ENCODE results near the gene MRAP. TPM values are rescaled to one million over a fixed set of nuclear protein-coding genes. Genes with fewer than 3 reads are reported as not detected.

The MRAP gene
- total and polyA plus RNA-seq, 10 of the 15 experiments (the other 5 are each of a cell fraction or from before 2014, with no cell fraction given): 0.34 to 1.2 TPM; not detected in 8

GRCh38 chr21:32329331-32329730, 30.7 kb downstream of the MRAP start:
- ATAC-seq: no peak
- H3K9ac ChIP-seq (ENCODE audit: control insufficient read depth, insufficient read depth, low read length): no peak overlapping the region
- TF ChIP-seq CHD1 (IDR thresholded peaks at IDR 0.05; ENCODE audit: low read depth, low read length) (no peak), LARP7 (IDR thresholded peaks at IDR 0.05) (no peak), RELB (IDR thresholded peaks at IDR 0.05; ENCODE audit: low read depth) (no peak), ZZZ3 (IDR thresholded peaks at IDR 0.05; ENCODE audit: control insufficient read depth, insufficient read length, low read depth) (no peak), STAT3 (IDR thresholded peaks at IDR 0.05; ENCODE audit: low read depth, low read length) (no peak), MEF2A (IDR thresholded peaks at IDR 0.05; ENCODE audit: insufficient read depth, low read depth, low read length) (no peak), POLR2AphosphoS5 (IDR thresholded peaks at IDR 0.05; ENCODE audit: low read length) (no peak), SKIL (IDR thresholded peaks at IDR 0.05; ENCODE audit: low read depth, poor library complexity, severe bottlenecking) (no peak), TAF1 (IDR thresholded peaks at IDR 0.05; ENCODE audit: borderline replicate concordance, low read depth, low read length) (no peak), ATF2 (IDR thresholded peaks at IDR 0.05; ENCODE audit: low read length) (no peak), ZNF274 (IDR thresholded peaks at IDR 0.05; ENCODE audit: insufficient read depth, insufficient read length) (no peak)
- no peaks in the 10 kb centered on the region for H3K4me1 ChIP-seq (ENCODE audit: control insufficient read depth, insufficient read depth, low read length)
- no peaks in the 10 kb centered on the region for H4K20me1 ChIP-seq (ENCODE audit: control insufficient read depth, insufficient read depth)
- POLR2A ChIA-PET: no interaction called here
- no peak overlapping the region for H2AFZ ChIP-seq (ENCODE audit: control insufficient read depth, low read depth, low read length)
- CTCF ChIA-PET: no interaction called here
- in situ Hi-C loops (cut with MboI): no loop called here
- H3K27ac ChIP-seq (ENCODE audit: control insufficient read depth, insufficient read depth): no peak overlapping the region
- SMC1A ChIA-PET (ENCODE audit: uncharacterized antibody, unreplicated experiment): no interaction called here
- no peak overlapping the region for H3K4me2 ChIP-seq (ENCODE audit: control insufficient read depth, insufficient read depth)
- peaks cover 5% of the 10 kb centered on the region for H3K9me3 ChIP-seq (replicated peaks; ENCODE audit: control insufficient read depth, insufficient read depth, low read length)
- no peak for DNase-seq (ENCODE audit: low read depth, low spot score)
- FAIRE-seq: no peak
- H3K4me3 ChIP-seq: no peak overlapping the region
- no peaks in the 10 kb centered on the region for H3K27me3 ChIP-seq (replicated peaks in 1 of 2; ENCODE audit: control insufficient read depth in 2 of 2, insufficient read depth in 2 of 2, low read length in 1 of 2)
- H3K79me2 ChIP-seq (ENCODE audit: control insufficient read depth, insufficient read depth, low read length): no peaks in the 10 kb centered on the region
- no TSS peak for BruUV-seq (replicated peaks)
- H3K36me3 ChIP-seq (ENCODE audit: control insufficient read depth in 2 of 2, insufficient read depth in 2 of 2, low read length in 1 of 2): peaks cover 24 to 32% of the 10 kb centered on the region in 2 experiments
- WGBS (ENCODE audit: insufficient coverage, insufficient replicate concordance, low lambda C conversion rate, missing lambda C conversion rate): 74% methylated on average over 2 of the region's 2 CpGs
- RAD21 ChIA-PET (ENCODE audit: unreplicated experiment): no interaction called here
- intact Hi-C loops (cut with micrococcal nuclease; ENCODE audit: unreplicated experiment): no loop called here
